Duodenal mucosa (tissue), 2 donors: ENCODE data around the gene SAMD5.
A peak's percentile ranks its signal among the peaks of the same experiment; 100 is the strongest.

ENCODE experiments used
- H3K27ac ChIP-seq: one replicate; pipeline ENCODE4 v1.7.0; 2013; ENCODE audit warnings: low read depth, low read length
- H3K27me3 ChIP-seq, 2 donors: one replicate each; pipeline ENCODE4 v1.7.0; 2013; ENCODE audit warnings: low read length in 2 of 2, control low read depth in 1 of 2; ENCODE audit not compliant: insufficient read depth in 2 of 2, control insufficient read depth in 1 of 2
- H3K36me3 ChIP-seq, 2 donors: one replicate each; pipeline ENCODE4 v1.7.0; 2013; ENCODE audit warnings: low read length in 2 of 2, control low read depth in 1 of 2; ENCODE audit not compliant: insufficient read depth in 2 of 2, control insufficient read depth in 1 of 2
- H3K4me1 ChIP-seq, 2 donors: one replicate each; pipeline ENCODE4 v1.7.0; 2013; ENCODE audit warnings: low read length in 2 of 2, control low read depth in 1 of 2; ENCODE audit not compliant: insufficient read depth in 2 of 2, control insufficient read depth in 1 of 2
- H3K4me3 ChIP-seq, 2 donors: one replicate each; pipeline ENCODE4 v1.7.0; 2013; ENCODE audit warnings: low read length in 2 of 2, low read depth in 1 of 2
- H3K9ac ChIP-seq, 2 donors: one replicate each; pipeline ENCODE4 v1.7.0; 2013; ENCODE audit warnings: low read length in 2 of 2, low read depth in 1 of 2
- H3K9me3 ChIP-seq, 2 donors: one replicate each; pipeline ENCODE4 v1.7.0; 2013; ENCODE audit warnings: low read length in 2 of 2, control low read depth in 1 of 2; ENCODE audit not compliant: control insufficient read depth in 1 of 2

Gene SAMD5

GRCh38 chr6:147508042-147508865, at the start of gene SAMD5:
Gene SAMD5 (plus strand): TSS chr6:147508690. CDS start chr6:147508929, 239 bp downstream.
- Histone ChIP-seq H3K9me3 (no peaks in the 10 kb centered on the region), H3K27me3 (peaks cover 0 to 7% of the 10 kb centered on the region in 2 donors), H3K27ac (no peak within 1 kb of the TSS), H3K4me1 (peaks cover 4 to 13% of the 10 kb centered on the region in 2 donors), H3K36me3 (no peaks in the 10 kb centered on the region), H3K9ac (peak within 1 kb of the TSS; percentile 34 to 57), H3K4me3 (peak within 1 kb of the TSS; percentile 75 to 79)

- no peak overlapping the region for H3K4me3 ChIP-seq
Measured at GRCh38 chr6:147459780-147460179, 48.7 kb upstream of the SAMD5 start.

GRCh38 chr6:147463651-147464050, 44.8 kb upstream of the SAMD5 start:
- no peak overlapping the region for H3K27ac ChIP-seq
- no peaks in the 10 kb centered on the region for H3K36me3 ChIP-seq
- H3K27me3 ChIP-seq: no peaks in the 10 kb centered on the region
- no peak overlapping the region for H3K4me3 ChIP-seq
- no peaks in the 10 kb centered on the region for H3K9me3 ChIP-seq
- no peak overlapping the region for H3K9ac ChIP-seq
- no peaks in the 10 kb centered on the region for H3K4me1 ChIP-seq

More at GRCh38 chr6:147459780-147460179, 48.7 kb upstream of the SAMD5 start:
- H3K4me1 ChIP-seq: no peaks in the 10 kb centered on the region
- H3K27ac ChIP-seq: no peak overlapping the region
- no peak overlapping the region for H3K9ac ChIP-seq
- no peaks in the 10 kb centered on the region for H3K36me3 ChIP-seq
- H3K9me3 ChIP-seq: no peaks in the 10 kb centered on the region
- H3K27me3 ChIP-seq: no peaks in the 10 kb centered on the region

GRCh38 chr6:147467428-147467827, 41.1 kb upstream of the SAMD5 start:
- Histone ChIP-seq H3K27me3 (no peaks in the 10 kb centered on the region), H3K9ac (no peak overlapping the region), H3K9me3 (no peaks in the 10 kb centered on the region), H3K27ac (no peak overlapping the region), H3K36me3 (no peaks in the 10 kb centered on the region), H3K4me1 (no peaks in the 10 kb centered on the region), H3K4me3 (no peak overlapping the region)

GRCh38 chr6:147467886-147468285, 40.6 kb upstream of the SAMD5 start:
- Histone ChIP-seq H3K9ac (no peak overlapping the region), H3K36me3 (no peaks in the 10 kb centered on the region), H3K27ac (no peak overlapping the region), H3K27me3 (no peaks in the 10 kb centered on the region), H3K4me1 (no peaks in the 10 kb centered on the region), H3K4me3 (no peak overlapping the region), H3K9me3 (no peaks in the 10 kb centered on the region)

GRCh38 chr6:147468634-147469033, 39.9 kb upstream of the SAMD5 start:
- H3K4me3 ChIP-seq: no peak overlapping the region
- H3K9me3 ChIP-seq: no peaks in the 10 kb centered on the region
- H3K27me3 ChIP-seq: no peaks in the 10 kb centered on the region
- no peak overlapping the region for H3K9ac ChIP-seq
- H3K27ac ChIP-seq: no peak overlapping the region
- no peaks in the 10 kb centered on the region for H3K4me1 ChIP-seq
- no peaks in the 10 kb centered on the region for H3K36me3 ChIP-seq

GRCh38 chr6:147479857-147480256, 28.6 kb upstream of the SAMD5 start:
- Histone ChIP-seq H3K9ac (no peak overlapping the region), H3K36me3 (no peaks in the 10 kb centered on the region), H3K27ac (no peak overlapping the region), H3K4me3 (no peak overlapping the region), H3K4me1 (no peaks in the 10 kb centered on the region), H3K27me3 (no peaks in the 10 kb centered on the region), H3K9me3 (no peaks in the 10 kb centered on the region)

- H3K27ac ChIP-seq: no peak overlapping the region
- H3K36me3 ChIP-seq: no peaks in the 10 kb centered on the region
- H3K9me3 ChIP-seq: no peaks in the 10 kb centered on the region
- H3K9ac ChIP-seq: no peak overlapping the region
- no peaks in the 10 kb centered on the region for H3K27me3 ChIP-seq
- no peaks in the 10 kb centered on the region for H3K4me1 ChIP-seq
- H3K4me3 ChIP-seq: no peak overlapping the region
Measured at GRCh38 chr6:147486683-147487082, 21.8 kb upstream of the SAMD5 start.

GRCh38 chr6:147497472-147497871, 11.0 kb upstream of the SAMD5 start:
- H3K9me3 ChIP-seq: no peaks in the 10 kb centered on the region
- no peaks in the 10 kb centered on the region for H3K4me1 ChIP-seq
- no peak overlapping the region for H3K9ac ChIP-seq
- no peaks in the 10 kb centered on the region for H3K27me3 ChIP-seq
- no peak overlapping the region for H3K27ac ChIP-seq
- H3K36me3 ChIP-seq: no peaks in the 10 kb centered on the region
- H3K4me3 ChIP-seq: no peak overlapping the region

- no peak overlapping the region for H3K27ac ChIP-seq
- no peaks in the 10 kb centered on the region for H3K9me3 ChIP-seq
- peaks cover 0 to 3% of the 10 kb centered on the region in 2 donors for H3K27me3 ChIP-seq
- H3K9ac ChIP-seq: no peak overlapping the region
- H3K4me1 ChIP-seq: peaks cover 4 to 7% of the 10 kb centered on the region in 2 donors
- H3K36me3 ChIP-seq: no peaks in the 10 kb centered on the region
- no peak overlapping the region for H3K4me3 ChIP-seq
Measured at GRCh38 chr6:147503587-147503986, 4.9 kb upstream of the SAMD5 start.
